ENCODE data around the gene SEC14L3. TPM values are rescaled to one million over a fixed set of nuclear protein-coding genes. Genes with fewer than 3 reads are reported as not detected.

SEC14L3 gene
- total RNA-seq, 3 donors from 2014 or later (not counting 1 experiment from before 2014, with no cell fraction given): not detected

DNA sequence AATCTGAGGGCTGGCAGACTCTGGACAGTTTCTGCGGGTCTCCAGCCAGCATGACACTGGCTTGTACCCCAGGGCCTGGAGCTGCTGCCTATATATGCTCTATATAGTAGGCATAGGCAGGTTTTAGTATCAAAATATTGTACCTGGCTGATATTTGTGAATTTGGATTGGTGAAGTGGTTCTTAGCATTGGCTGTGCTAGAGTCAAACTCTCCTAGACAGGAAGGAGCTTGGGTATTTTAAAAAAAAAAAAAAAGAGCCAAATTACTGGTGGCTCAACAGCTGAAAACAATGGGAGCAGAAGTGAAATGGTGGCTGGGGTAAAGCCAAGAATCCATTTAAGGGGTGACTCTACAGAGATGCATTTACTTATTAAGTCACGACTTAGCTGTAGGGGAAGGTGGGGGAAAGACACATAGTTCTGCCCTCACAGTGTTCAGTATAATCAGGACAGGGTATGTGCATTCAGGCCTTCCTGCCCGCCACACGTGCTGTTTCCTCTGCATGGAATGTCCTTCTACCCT lies 57.2 kb downstream of the SEC14L3 start:
- DNase-seq: no peak
- Mint-ChIP-seq H3K27me3 (ENCODE audit: low read depth in 2 of 2) (no peaks in the 10 kb centered on the region), H3K4me3 (no peak overlapping the region), H3K4me1 (no peaks in the 10 kb centered on the region), H3K9me3 (no peaks in the 10 kb centered on the region), H3K36me3 (no peaks in the 10 kb centered on the region), H3K27ac (no peak overlapping the region)
- no peak overlapping the region for H3K4me3 ChIP-seq (ENCODE audit: low read length)
- ATAC-seq: no peak
- TF ChIP-seq, protein P1, sequence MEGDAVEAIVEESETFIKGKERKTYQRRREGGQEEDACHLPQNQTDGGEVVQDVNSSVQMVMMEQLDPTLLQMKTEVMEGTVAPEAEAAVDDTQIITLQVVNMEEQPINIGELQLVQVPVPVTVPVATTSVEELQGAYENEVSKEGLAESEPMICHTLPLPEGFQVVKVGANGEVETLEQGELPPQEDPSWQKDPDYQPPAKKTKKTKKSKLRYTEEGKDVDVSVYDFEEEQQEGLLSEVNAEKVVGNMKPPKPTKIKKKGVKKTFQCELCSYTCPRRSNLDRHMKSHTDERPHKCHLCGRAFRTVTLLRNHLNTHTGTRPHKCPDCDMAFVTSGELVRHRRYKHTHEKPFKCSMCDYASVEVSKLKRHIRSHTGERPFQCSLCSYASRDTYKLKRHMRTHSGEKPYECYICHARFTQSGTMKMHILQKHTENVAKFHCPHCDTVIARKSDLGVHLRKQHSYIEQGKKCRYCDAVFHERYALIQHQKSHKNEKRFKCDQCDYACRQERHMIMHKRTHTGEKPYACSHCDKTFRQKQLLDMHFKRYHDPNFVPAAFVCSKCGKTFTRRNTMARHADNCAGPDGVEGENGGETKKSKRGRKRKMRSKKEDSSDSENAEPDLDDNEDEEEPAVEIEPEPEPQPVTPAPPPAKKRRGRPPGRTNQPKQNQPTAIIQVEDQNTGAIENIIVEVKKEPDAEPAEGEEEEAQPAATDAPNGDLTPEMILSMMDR (IDR thresholded peaks at IDR 0.05): no peak
- H3K4me1 ChIP-seq (ENCODE audit: control insufficient read depth, insufficient read depth, low read length): no peaks in the 10 kb centered on the region
- H3K9me3 ChIP-seq (ENCODE audit: control insufficient read depth, insufficient read depth, low read length): no peaks in the 10 kb centered on the region
- intact Hi-C loops (cut with micrococcal nuclease): no loop called here
- 91% methylated on average over 4 of the region's 4 CpGs for WGBS (ENCODE audit: insufficient coverage)
- no peaks in the 10 kb centered on the region for H3K27me3 ChIP-seq (ENCODE audit: control insufficient read depth, insufficient read depth, low read length)
- no peak overlapping the region for H3K27ac ChIP-seq (ENCODE audit: low read length)
- H3K36me3 ChIP-seq (ENCODE audit: control insufficient read depth, insufficient read depth, low read length): peaks cover 7% of the 10 kb centered on the region

DNA sequence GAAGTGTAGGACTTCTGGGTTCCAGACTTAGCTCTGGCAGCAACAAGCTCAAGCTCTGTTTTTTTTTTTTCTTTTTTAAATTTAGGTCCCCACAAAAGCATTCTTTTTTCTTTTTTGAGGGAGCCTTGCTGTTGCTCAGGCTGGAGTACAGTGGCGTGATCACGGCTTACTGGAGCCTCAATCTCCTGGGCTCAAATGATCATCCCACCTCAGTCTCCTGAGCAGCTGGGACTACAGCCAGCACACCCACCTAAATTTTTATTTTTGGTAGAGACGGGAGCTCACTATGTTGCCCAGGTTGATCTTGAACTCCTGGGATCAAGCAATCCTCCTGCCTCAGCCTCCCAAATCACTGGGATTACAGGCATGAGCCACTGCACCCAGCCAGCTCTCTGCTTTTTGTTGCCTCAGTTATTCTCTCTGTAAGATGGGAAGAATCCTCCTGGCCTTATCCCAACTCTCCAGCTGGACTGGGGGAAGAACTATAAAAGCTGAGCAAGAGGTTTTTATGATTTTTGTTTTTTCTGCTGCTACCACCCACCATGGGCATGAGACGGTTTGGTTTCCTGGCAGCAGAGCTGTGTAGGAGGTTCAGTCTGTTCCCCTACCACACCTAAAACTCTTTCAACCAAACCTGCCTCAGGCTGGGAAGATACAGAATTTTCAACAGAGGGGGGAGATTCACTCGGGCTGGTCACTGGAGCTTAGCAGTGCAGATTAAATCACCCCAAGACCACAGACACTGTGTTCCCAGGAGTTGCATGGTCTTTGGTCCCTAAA lies 57.9 kb downstream of the SEC14L3 start:
- TF ChIP-seq, protein P1 (IDR thresholded peaks at IDR 0.05): no peak
- H3K27ac Mint-ChIP-seq: no peak overlapping the region

DNA sequence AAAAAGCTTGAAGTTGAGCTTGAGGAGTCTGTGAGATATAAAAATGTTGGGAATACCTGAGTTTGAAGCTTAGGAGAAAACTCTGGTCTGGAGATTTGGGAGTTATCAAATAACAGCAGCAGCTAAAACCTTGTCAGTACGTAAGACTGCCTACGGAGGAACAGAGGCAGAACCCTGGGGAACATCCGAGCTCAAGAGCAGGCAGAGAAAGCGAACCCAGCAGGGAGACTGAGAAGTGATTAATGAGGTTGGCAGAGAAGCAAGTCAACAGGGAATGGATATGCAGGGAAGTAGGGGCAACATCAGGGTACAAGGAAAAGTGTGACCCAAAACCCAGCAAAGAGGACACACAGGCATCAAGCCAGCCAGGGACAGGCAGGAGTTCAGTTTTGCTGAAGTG lies 58.8 kb downstream of the SEC14L3 start:
- H3K9me3 Mint-ChIP-seq: no peaks in the 10 kb centered on the region
- Histone ChIP-seq H3K4me1 (ENCODE audit: control insufficient read depth, insufficient read depth, low read length) (no peaks in the 10 kb centered on the region), H3K27me3 (ENCODE audit: control insufficient read depth, insufficient read depth, low read length) (no peaks in the 10 kb centered on the region), H3K4me3 (ENCODE audit: low read length) (no peak overlapping the region), H3K27ac (ENCODE audit: low read length) (no peak overlapping the region), H3K36me3 (ENCODE audit: control insufficient read depth, insufficient read depth, low read length) (peaks cover 4% of the 10 kb centered on the region), H3K9me3 (ENCODE audit: control insufficient read depth, insufficient read depth, low read length) (no peaks in the 10 kb centered on the region)
- no peak overlapping the region for H3K27ac Mint-ChIP-seq
- H3K27me3 Mint-ChIP-seq (ENCODE audit: low read depth in 2 of 2): no peaks in the 10 kb centered on the region
- DNase-seq (no peak), ATAC-seq (no peak)
- TF ChIP-seq, protein P1 (IDR thresholded peaks at IDR 0.05): no peak
- intact Hi-C loops (cut with micrococcal nuclease): no loop called here
- 96% methylated on average over 4 of the region's 4 CpGs for WGBS (ENCODE audit: insufficient coverage)
- no peak overlapping the region for H3K4me3 Mint-ChIP-seq
- no peaks in the 10 kb centered on the region for H3K4me1 Mint-ChIP-seq
- no peaks in the 10 kb centered on the region for H3K36me3 Mint-ChIP-seq

More for the DNA sequence above, 57.9 kb downstream of the SEC14L3 start:
- H3K9me3 Mint-ChIP-seq: no peaks in the 10 kb centered on the region
- ATAC-seq (no peak), DNase-seq (no peak)
- H3K36me3 Mint-ChIP-seq: no peaks in the 10 kb centered on the region
- intact Hi-C loops (cut with micrococcal nuclease): no loop called here
- no peak overlapping the region for H3K4me3 ChIP-seq (ENCODE audit: low read length)
- H3K27me3 ChIP-seq (ENCODE audit: control insufficient read depth, insufficient read depth, low read length): no peaks in the 10 kb centered on the region
- no peaks in the 10 kb centered on the region for H3K27me3 Mint-ChIP-seq (ENCODE audit: low read depth in 2 of 2)
- H3K9me3 ChIP-seq (ENCODE audit: control insufficient read depth, insufficient read depth, low read length): no peaks in the 10 kb centered on the region
- peaks cover 7% of the 10 kb centered on the region for H3K36me3 ChIP-seq (ENCODE audit: control insufficient read depth, insufficient read depth, low read length)
- no peaks in the 10 kb centered on the region for H3K4me1 ChIP-seq (ENCODE audit: control insufficient read depth, insufficient read depth, low read length)
- 87% methylated on average over 4 of the region's 5 CpGs for WGBS (ENCODE audit: insufficient coverage)
- no peak overlapping the region for H3K27ac ChIP-seq (ENCODE audit: low read length)
- H3K4me1 Mint-ChIP-seq: no peaks in the 10 kb centered on the region
- no peak overlapping the region for H3K4me3 Mint-ChIP-seq
